Neuronal stem cell (in vitro differentiated cells): ENCODE data around the gene CELA1.
"Not testable (repeated sequence)": the region's sequence is repeated elsewhere in the genome, so short reads cannot be mapped to it uniquely, and the experiment has no call there.

Source experiments
- DNase-seq: peaks from one replicate; pipeline ENCODE4 v3.0.0-alpha.2; 2013; ENCODE audit warnings: low spot score
- H2AFZ ChIP-seq: one replicate; pipeline ENCODE4 v1.6.1; 2013; ENCODE audit warnings: mild to moderate bottlenecking, low read length, inconsistent platforms
- H2AK5ac ChIP-seq: 2 replicates; pipeline ENCODE4 v1.6.1; 2013; ENCODE audit warnings: low read depth, mild to moderate bottlenecking, inconsistent platforms, low read length, moderate library complexity, mixed read lengths
- H2BK120ac ChIP-seq: 2 replicates; pipeline ENCODE4 v1.6.1; 2013; ENCODE audit warnings: low read depth, mild to moderate bottlenecking, inconsistent platforms, low read length, moderate library complexity, mixed read lengths
- H2BK12ac ChIP-seq: one replicate; pipeline ENCODE4 v1.6.1; 2013; ENCODE audit warnings: low read length, inconsistent platforms
- H2BK15ac ChIP-seq: 2 replicates; pipeline ENCODE4 v1.6.1; 2013; ENCODE audit warnings: mild to moderate bottlenecking, low read length, inconsistent platforms, mixed read lengths
- H2BK5ac ChIP-seq: one replicate; pipeline ENCODE4 v1.6.1; 2013; ENCODE audit warnings: inconsistent platforms, mild to moderate bottlenecking, low read length, moderate library complexity
- H3K14ac ChIP-seq: one replicate; pipeline ENCODE4 v1.6.1; 2013; ENCODE audit warnings: low read length, inconsistent platforms
- H3K18ac ChIP-seq: 2 replicates; pipeline ENCODE4 v1.6.1; 2013; ENCODE audit warnings: low read length, inconsistent platforms
- H3K23ac ChIP-seq: 2 replicates; pipeline ENCODE4 v1.6.1; 2013; ENCODE audit warnings: low read depth, mild to moderate bottlenecking, mixed read lengths, low read length, inconsistent platforms; ENCODE audit not compliant: poor library complexity
- H3K27ac ChIP-seq: replicated peaks from 3 replicates; pipeline ENCODE4 v1.5.1; 2013; ENCODE audit warnings: low read length, inconsistent platforms
- H3K27me3 ChIP-seq, 3 experiments: 2 replicates each; pipeline ENCODE4 v1.6.1; 2013; ENCODE audit warnings: low read length in 3 of 3, mild to moderate bottlenecking in 2 of 3, inconsistent platforms in 1 of 3, low read depth in 1 of 3, mixed read lengths in 1 of 3, moderate library complexity in 1 of 3; ENCODE audit not compliant: control insufficient read depth in 3 of 3, insufficient read depth in 3 of 3
- H3K36me3 ChIP-seq, 2 donors: replicated peaks in 1 of 2; 2 replicates each; pipeline ENCODE4 v1.6.1; 2013; ENCODE audit warnings: low read length in 2 of 2; ENCODE audit not compliant: control insufficient read depth in 2 of 2, insufficient read depth in 2 of 2
- H3K4ac ChIP-seq: 2 replicates; pipeline ENCODE4 v1.6.1; 2013; ENCODE audit warnings: inconsistent platforms, mild to moderate bottlenecking, low read length, moderate library complexity
- H3K4me1 ChIP-seq, 2 donors: 1 replicate in 1 of 2; 2 replicates in 1 of 2; pipeline ENCODE4 v1.6.1; 2013; ENCODE audit warnings: low read length in 2 of 2, low read depth in 1 of 2; ENCODE audit not compliant: control insufficient read depth in 2 of 2, insufficient read depth in 1 of 2
- H3K4me2 ChIP-seq: one replicate; pipeline ENCODE4 v1.6.1; 2013; ENCODE audit warnings: mild to moderate bottlenecking, low read length, inconsistent platforms; ENCODE audit not compliant: insufficient read depth, poor library complexity, severe bottlenecking
- H3K4me3 ChIP-seq, 2 donors: 2 replicates each; pipeline ENCODE4 v1.5.1; 2013; ENCODE audit warnings: low read length in 2 of 2, mild to moderate bottlenecking in 2 of 2, inconsistent platforms in 1 of 2, moderate library complexity in 1 of 2
- H3K79me1 ChIP-seq: one replicate; pipeline ENCODE4 v1.6.1; 2013; ENCODE audit warnings: low read depth, mild to moderate bottlenecking, inconsistent platforms, low read length, moderate library complexity
- H3K9ac ChIP-seq: one replicate; pipeline ENCODE4 v1.6.1; 2013; ENCODE audit warnings: mild to moderate bottlenecking, low read depth, low read length, inconsistent platforms; ENCODE audit not compliant: poor library complexity
- H3K9me3 ChIP-seq, 2 donors: replicated peaks in 1 of 2; 2 replicates each; pipeline versions ENCODE3 to v1.6.1; 2013; ENCODE audit warnings: low read length in 2 of 2, mild to moderate bottlenecking in 2 of 2, inconsistent platforms in 1 of 2, low read depth in 1 of 2, mixed read lengths in 1 of 2, moderate library complexity in 1 of 2; ENCODE audit not compliant: control insufficient read depth in 2 of 2, insufficient read depth in 1 of 2
- H4K8ac ChIP-seq: one replicate; pipeline ENCODE4 v1.6.1; 2013; ENCODE audit warnings: low read depth, mild to moderate bottlenecking, inconsistent platforms, low read length, moderate library complexity
- H4K91ac ChIP-seq: one replicate; pipeline ENCODE4 v1.6.1; 2013; ENCODE audit warnings: low read length, low read depth, mild to moderate bottlenecking, inconsistent platforms; ENCODE audit not compliant: poor library complexity
- WGBS, 2 donors: extraction: QIAGEN DNeasy Blood & Tissue Kit; methylation state at CpG; one replicate each; pipeline ENCODE4 v1.1.7; 2013; ENCODE audit warnings: missing lambda C conversion rate in 2 of 2, mixed read lengths in 1 of 2; ENCODE audit not compliant: insufficient read length in 2 of 2, insufficient replicate concordance in 1 of 2; ENCODE audit errors: extremely low coverage in 2 of 2; 5-methylcytosine and 5-hydroxymethylcytosine counted together

CELA1 gene

GRCh38 chr12:51311389-51311788, 35.1 kb downstream of the CELA1 start:
- H3K27ac ChIP-seq, result no peak overlapping the region
- H3K4me2 ChIP-seq, result no peak overlapping the region
- H3K18ac ChIP-seq, result no peak overlapping the region
- H3K4me1 ChIP-seq, result peaks cover 0 to 2% of the 10 kb centered on the region in 2 donors
- no peaks in the 10 kb centered on the region for H3K79me1 ChIP-seq
- no peak overlapping the region for H2AK5ac ChIP-seq
- H2BK15ac ChIP-seq, result no peak overlapping the region
- no peak overlapping the region for H3K9ac ChIP-seq
- no peak overlapping the region for H3K4me3 ChIP-seq
- no peak overlapping the region for H3K4ac ChIP-seq
- H2AFZ ChIP-seq, result no peak overlapping the region
- H4K91ac ChIP-seq, result no peak overlapping the region
- H3K9me3 ChIP-seq, result no peaks in the 10 kb centered on the region
- no peak overlapping the region for H4K8ac ChIP-seq
- H2BK120ac ChIP-seq, result peak overlapping the region; percentile 47
- no peaks in the 10 kb centered on the region for H3K36me3 ChIP-seq
- no peaks in the 10 kb centered on the region for H3K27me3 ChIP-seq
- WGBS, 2 donors, result no CpG with 5 or more reads among the region's 1 CpG
- H3K14ac ChIP-seq, result no peak overlapping the region
- H3K23ac ChIP-seq, result no peak overlapping the region
- no peak overlapping the region for H2BK12ac ChIP-seq
- no peak for DNase-seq
- no peak overlapping the region for H2BK5ac ChIP-seq

DNA sequence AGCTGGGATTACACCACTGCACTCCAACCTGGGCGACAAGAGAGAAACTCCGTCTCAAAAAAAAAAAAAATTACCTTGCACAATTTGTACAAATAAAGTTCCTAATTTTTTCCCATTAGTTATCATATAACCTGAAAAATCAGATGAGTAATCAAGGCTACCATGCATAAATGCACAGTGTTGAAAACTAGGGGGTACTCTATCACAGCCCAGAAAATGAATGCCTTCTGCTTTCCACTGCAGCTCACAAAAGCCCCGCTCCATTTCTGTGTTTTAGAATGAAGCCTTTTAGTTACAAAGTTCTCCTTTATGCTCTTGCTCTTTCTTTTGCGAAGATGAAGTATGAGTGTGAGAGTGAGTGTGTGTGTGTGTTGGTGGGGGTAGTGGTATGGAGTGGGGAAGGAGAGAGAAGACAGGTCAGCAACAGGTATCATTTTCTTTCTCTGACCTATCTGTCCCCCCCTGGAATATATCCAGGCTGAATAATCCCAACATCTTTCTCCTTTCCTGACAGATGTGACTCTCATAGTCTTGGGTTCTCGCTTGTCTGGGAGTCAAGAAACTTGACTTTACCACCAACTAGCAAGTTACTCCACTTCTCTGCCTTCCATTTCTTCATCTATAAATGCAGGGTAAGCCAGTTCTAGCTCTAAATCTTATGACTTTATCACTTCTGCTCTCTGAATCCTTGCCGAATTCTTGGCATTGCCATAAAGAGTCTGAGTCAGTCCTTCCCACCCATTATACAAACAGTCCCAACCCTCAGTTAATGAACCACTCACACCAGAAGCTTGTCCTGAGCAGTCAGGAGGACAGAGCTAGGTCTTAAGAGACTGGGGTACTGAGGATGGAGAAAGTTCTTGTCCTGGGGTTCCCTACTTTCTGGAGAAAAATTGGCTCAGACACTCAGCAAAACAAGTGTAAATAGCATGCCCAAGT, 38.6 kb downstream of the CELA1 start:
- Histone ChIP-seq H4K8ac (no peak overlapping the region), H3K4ac (no peak overlapping the region), H2BK12ac (no peak overlapping the region), H3K14ac (no peak overlapping the region), H2AFZ (no peak overlapping the region), H3K36me3 (no peaks in the 10 kb centered on the region), H3K23ac (no peak overlapping the region), H3K27ac (no peak overlapping the region), H3K27me3 (peaks cover 0 to 5% (median 0%) of the 10 kb centered on the region in 3 experiments), H3K4me3 (no peak overlapping the region), H3K4me1 (no peaks in the 10 kb centered on the region), H2AK5ac (no peak overlapping the region), H3K4me2 (no peak overlapping the region), H3K79me1 (no peaks in the 10 kb centered on the region), H3K9me3 (no peaks in the 10 kb centered on the region), H4K91ac (no peak overlapping the region), H3K18ac (no peak overlapping the region), H2BK5ac (no peak overlapping the region), H2BK120ac (no peak overlapping the region), H2BK15ac (no peak overlapping the region), H3K9ac (no peak overlapping the region)
- DNase-seq, result no peak
- no CpG with 5 or more reads among the region's 6 CpGs for WGBS, 2 donors

DNA sequence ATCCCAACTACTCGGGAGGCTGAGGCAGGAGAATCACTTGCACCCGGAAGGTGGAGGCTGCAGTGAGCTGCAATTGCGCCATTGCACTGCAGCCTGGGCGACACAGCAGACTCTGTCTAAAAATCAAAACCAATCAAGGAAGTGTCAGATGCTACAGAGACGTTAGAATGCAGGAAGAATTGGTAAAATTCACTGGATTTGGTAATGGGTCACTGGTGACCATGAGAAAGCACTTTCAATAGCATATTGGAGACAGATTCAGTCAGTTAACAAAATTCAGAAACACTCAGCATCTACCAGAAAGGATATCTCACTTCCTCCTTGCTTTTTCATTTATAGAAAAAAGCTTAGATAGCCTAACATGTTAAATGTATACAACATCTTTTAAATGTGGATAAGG, 40.0 kb downstream of the CELA1 start:
- no peak overlapping the region for H3K14ac ChIP-seq
- WGBS, 2 donors, result no CpG with 5 or more reads among the region's 5 CpGs
- H3K4me2 ChIP-seq, result no peak overlapping the region
- H3K23ac ChIP-seq, result no peak overlapping the region
- H3K79me1 ChIP-seq, result no peaks in the 10 kb centered on the region
- H2BK120ac ChIP-seq, result no peak overlapping the region
- H3K4me1 ChIP-seq, result no peaks in the 10 kb centered on the region
- no peak overlapping the region for H4K91ac ChIP-seq
- H3K4me3 ChIP-seq, result no peak overlapping the region
- H3K9me3 ChIP-seq, result no peaks in the 10 kb centered on the region
- no peak overlapping the region for H2AK5ac ChIP-seq
- no peaks in the 10 kb centered on the region for H3K36me3 ChIP-seq
- no peak overlapping the region for H3K9ac ChIP-seq
- DNase-seq, result no peak
- H3K18ac ChIP-seq, result no peak overlapping the region
- no peak overlapping the region for H2BK5ac ChIP-seq
- no peak overlapping the region for H3K27ac ChIP-seq
- peaks cover 0 to 15% (median 0%) of the 10 kb centered on the region in 3 experiments for H3K27me3 ChIP-seq
- no peak overlapping the region for H3K4ac ChIP-seq
- H2BK15ac ChIP-seq, result no peak overlapping the region
- H2BK12ac ChIP-seq, result no peak overlapping the region
- H2AFZ ChIP-seq, result no peak overlapping the region
- H4K8ac ChIP-seq, result no peak overlapping the region

DNA sequence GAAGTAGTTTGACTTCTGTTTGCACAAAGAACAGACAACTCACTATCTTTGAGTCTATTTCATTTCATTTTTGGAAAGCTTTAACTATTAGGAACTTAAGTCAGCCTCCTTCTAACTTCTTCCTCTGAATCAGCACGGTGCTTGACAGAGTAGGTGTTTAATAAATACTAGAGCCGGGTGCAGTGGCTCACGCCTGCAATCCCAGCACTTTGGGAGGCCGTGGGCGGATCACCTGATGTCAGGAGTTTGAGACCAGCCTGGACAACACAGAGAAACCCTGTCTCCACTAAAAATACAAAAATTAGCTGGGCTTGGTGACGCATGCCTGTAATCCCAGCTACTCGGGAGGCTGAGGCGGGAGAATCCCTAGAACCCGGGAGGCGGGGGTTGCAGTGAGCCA, 45.7 kb downstream of the CELA1 start:
- H2AK5ac ChIP-seq, H3K9me3 ChIP-seq, H2BK15ac ChIP-seq, H2BK120ac ChIP-seq, DNase-seq, H3K18ac ChIP-seq, H3K9ac ChIP-seq, H3K4ac ChIP-seq, H3K4me1 ChIP-seq, H3K23ac ChIP-seq, H3K27ac ChIP-seq, H2BK5ac ChIP-seq, H3K14ac ChIP-seq, H3K4me3 ChIP-seq, H3K79me1 ChIP-seq, H4K8ac ChIP-seq, H2AFZ ChIP-seq, H4K91ac ChIP-seq, H2BK12ac ChIP-seq, H3K36me3 ChIP-seq, H3K4me2 ChIP-seq: not testable (repeated sequence)
- no CpG with 5 or more reads among the region's 10 CpGs for WGBS, 2 donors
- H3K27me3 ChIP-seq, result peaks cover 0 to 15% (median 0%) of the 10 kb centered on the region in 3 experiments
